Measurements from ENCODE around the gene SORBS2. TPM values are rescaled to one million over a fixed set of nuclear protein-coding genes. Genes with fewer than 3 reads are reported as not detected.

The SORBS2 gene
- total and polyA plus RNA-seq, 2 donors (not counting 3 experiments of a cell fraction or from before 2014, with no cell fraction given) = 69.8 to 82.5 TPM

- no peaks in the 10 kb centered on the region for H3K27me3 ChIP-seq (ENCODE audit: control insufficient read depth in 2 of 2, insufficient read depth in 2 of 2, low read length in 2 of 2)
- CTCF ChIA-PET = interaction anchor here (0.9 to 2.2 kb wide), 5 partner anchors 9 to 303 kb away, joined by 3 to 7 read pairs (median 4); no protein-coding TSS in a partner anchor
- H3K9me3 ChIP-seq (replicated peaks; ENCODE audit: control insufficient read depth, insufficient read depth, low read length) = no peaks in the 10 kb centered on the region
- H3K9me1 ChIP-seq (replicated peaks; ENCODE audit: control insufficient read depth, extremely low read depth, insufficient read depth, low read length) = no peaks in the 10 kb centered on the region
- H3K9ac ChIP-seq (replicated peaks; ENCODE audit: extremely low read depth, insufficient read depth, low read length) = no peak overlapping the region
- POLR2A ChIA-PET = no interaction called here
- no peaks in the 10 kb centered on the region for H3K79me2 ChIP-seq (ENCODE audit: control insufficient read depth, insufficient read depth, low read length)
- no peak overlapping the region for H3K4me3 ChIP-seq (replicated peaks in 1 of 3; ENCODE audit: insufficient read depth in 1 of 3, low read depth in 1 of 3, low read length in 3 of 3)
- intact Hi-C loops (cut with micrococcal nuclease) (no loop called here), dilution Hi-C loops (cut with MboI; ENCODE audit: extremely low pct_ligation_motif_present, low sequenced_read_pairs) (no loop called here)
- DNase-seq (ENCODE audit: low read depth, low spot score) (no peak), FAIRE-seq (no peak)
- no peak overlapping the region for H3K4me2 ChIP-seq (ENCODE audit: insufficient read depth, low read length)
- H4K20me1 ChIP-seq (replicated peaks; ENCODE audit: control insufficient read depth, extremely low read depth, insufficient read depth, low read length) = no peaks in the 10 kb centered on the region
- TF ChIP-seq JUN (IDR thresholded peaks at IDR 0.05; ENCODE audit: borderline replicate concordance, insufficient read depth, insufficient read length, low read depth) (no peak), EZH2 (IDR thresholded peaks at IDR 0.05; ENCODE audit: borderline replicate concordance, low read depth, low read length, severe bottlenecking) (no peak), MAX (IDR thresholded peaks at IDR 0.05; ENCODE audit: insufficient read depth, insufficient read length) (no peak), POLR2AphosphoS5 (IDR thresholded peaks at IDR 0.05; ENCODE audit: insufficient read depth, low read depth, low read length) (no peak), MYC (IDR thresholded peaks at IDR 0.05; ENCODE audit: low read depth, low read length) (no peak), CTCF (IDR thresholded peaks at IDR 0.05; ENCODE audit: extremely low read depth in 1 of 2, insufficient read depth in 1 of 2, low read depth in 1 of 2, low read length in 2 of 2) (no peak), GATA2 (IDR thresholded peaks at IDR 0.05; ENCODE audit: insufficient read depth, insufficient read length, low read depth, low read length) (no peak), POLR2A (IDR thresholded peaks at IDR 0.05; ENCODE audit: low read depth, low read length) (no peak), FOS (IDR thresholded peaks at IDR 0.05; ENCODE audit: borderline replicate concordance, insufficient read depth, low read length) (no peak)
- no peaks in the 10 kb centered on the region for H3K36me3 ChIP-seq (ENCODE audit: control insufficient read depth in 2 of 2, extremely low read depth in 1 of 2, insufficient read depth in 2 of 2, low read length in 2 of 2)
- no peak overlapping the region for H3K27ac ChIP-seq (ENCODE audit: insufficient read depth, low read depth, low read length)
- BruUV-seq (replicated peaks) = no TSS peak
- H3K4me1 ChIP-seq (ENCODE audit: control insufficient read depth, extremely low read depth, insufficient read depth, low read length) = peaks cover 21% of the 10 kb centered on the region
- H2AFZ ChIP-seq (ENCODE audit: low read depth, low read length) = no peak overlapping the region
These were observed 93.2 kb downstream of the SORBS2 start for GRCh38 chr4:185718578-185719499.

Measured in endothelial cell of umbilical vein (primary cell).